ENCODE measurements around the gene FRMD8.
"Not testable (repeated sequence)": the region's sequence is repeated elsewhere in the genome, so short reads cannot be mapped to it uniquely, and the experiment has no call there.

FRMD8 gene

GRCh38 chr11:65435981-65436411, 49.6 kb downstream of the FRMD8 start:
- DNase-seq (ENCODE audit: low spot score) = no peak

GRCh38 chr11:65436412-65437032, 50.1 kb downstream of the FRMD8 start:
- DNase-seq (ENCODE audit: low spot score) = no peak

- no peak for DNase-seq (ENCODE audit: low spot score)
Measured at GRCh38 chr11:65437436-65438227, 51.2 kb downstream of the FRMD8 start.

GRCh38 chr11:65438257-65439151, 52.1 kb downstream of the FRMD8 start:
- no peak for DNase-seq (ENCODE audit: low spot score)

- DNase-seq (ENCODE audit: low spot score) = no peak
Measured at GRCh38 chr11:65439331-65440181, 53.1 kb downstream of the FRMD8 start.

- DNase-seq (ENCODE audit: low spot score) = no peak
Measured at GRCh38 chr11:65440831-65441499, 54.5 kb downstream of the FRMD8 start.

GRCh38 chr11:65442842-65443331, 56.5 kb downstream of the FRMD8 start:
- DNase-seq (ENCODE audit: low spot score) = no peak

- no peak for DNase-seq (ENCODE audit: low spot score)
Measured at GRCh38 chr11:65444314-65445051, 58.0 kb downstream of the FRMD8 start.

- peak; percentile 4 for DNase-seq (ENCODE audit: low spot score)
Measured at GRCh38 chr11:65445101-65445603, 58.7 kb downstream of the FRMD8 start.

GRCh38 chr11:65445604-65446445, 59.4 kb downstream of the FRMD8 start:
- DNase-seq (ENCODE audit: low spot score) = peak; percentile 16

- DNase-seq (ENCODE audit: low spot score) = peak; percentile 15
Measured at GRCh38 chr11:65446446-65447277, 60.2 kb downstream of the FRMD8 start.

- DNase-seq (ENCODE audit: low spot score) = no peak
Measured at GRCh38 chr11:65448074-65448417, 61.6 kb downstream of the FRMD8 start.

- DNase-seq (ENCODE audit: low spot score) = no peak
Measured at GRCh38 chr11:65448418-65449105, 62.1 kb downstream of the FRMD8 start.

GRCh38 chr11:65451301-65451700, 64.9 kb downstream of the FRMD8 start:
- not testable (repeated sequence) for DNase-seq (ENCODE audit: low spot score)

GRCh38 chr11:65452259-65452658, 65.8 kb downstream of the FRMD8 start:
- DNase-seq (ENCODE audit: low spot score) = not testable (repeated sequence)

GRCh38 chr11:65452806-65453490, 66.5 kb downstream of the FRMD8 start:
- DNase-seq (ENCODE audit: low spot score) = peak; percentile 52

GRCh38 chr11:65454311-65454695, 67.9 kb downstream of the FRMD8 start:
- DNase-seq (ENCODE audit: low spot score) = no peak

All from SW480 (cell line).